ENCODE data around the gene NRROS.

NRROS gene

GRCh38 chr3:196677353-196677752, 37.9 kb downstream of the NRROS start:
- no peak overlapping the region for H3K4me3 ChIP-seq (ENCODE audit: insufficient read depth, low read depth, low read length)
- H3K27me3 ChIP-seq (ENCODE audit: control insufficient read depth, insufficient read depth, low read length, poor library complexity, severe bottlenecking), result no peaks in the 10 kb centered on the region
- H3K4me1 ChIP-seq (ENCODE audit: control insufficient read depth, insufficient read depth, low read length), result no peaks in the 10 kb centered on the region
- no peaks in the 10 kb centered on the region for H3K36me3 ChIP-seq (ENCODE audit: control insufficient read depth, insufficient read depth, low read length)
- 88% methylated on average over 1 of the region's 1 CpG for WGBS, 2 experiments
- no peaks in the 10 kb centered on the region for H3K9me3 ChIP-seq (ENCODE audit: control insufficient read depth, low read length)
- no peak overlapping the region for H3K27ac ChIP-seq (ENCODE audit: insufficient read depth, low read depth, low read length, poor library complexity, severe bottlenecking)

- no peak overlapping the region for H3K4me3 ChIP-seq (ENCODE audit: insufficient read depth, low read depth, low read length)
- no peaks in the 10 kb centered on the region for H3K4me1 ChIP-seq (ENCODE audit: control insufficient read depth, insufficient read depth, low read length)
- H3K27ac ChIP-seq (ENCODE audit: insufficient read depth, low read depth, low read length, poor library complexity, severe bottlenecking), result no peak overlapping the region
- H3K9me3 ChIP-seq (ENCODE audit: control insufficient read depth, low read length), result no peaks in the 10 kb centered on the region
- no peaks in the 10 kb centered on the region for H3K36me3 ChIP-seq (ENCODE audit: control insufficient read depth, insufficient read depth, low read length)
- H3K27me3 ChIP-seq (ENCODE audit: control insufficient read depth, insufficient read depth, low read length, poor library complexity, severe bottlenecking), result no peaks in the 10 kb centered on the region
- 69 to 75% methylated on average over 1 of the region's 1 CpG for WGBS, 2 experiments
Measured at GRCh38 chr3:196677931-196678330, 38.4 kb downstream of the NRROS start.

DNA sequence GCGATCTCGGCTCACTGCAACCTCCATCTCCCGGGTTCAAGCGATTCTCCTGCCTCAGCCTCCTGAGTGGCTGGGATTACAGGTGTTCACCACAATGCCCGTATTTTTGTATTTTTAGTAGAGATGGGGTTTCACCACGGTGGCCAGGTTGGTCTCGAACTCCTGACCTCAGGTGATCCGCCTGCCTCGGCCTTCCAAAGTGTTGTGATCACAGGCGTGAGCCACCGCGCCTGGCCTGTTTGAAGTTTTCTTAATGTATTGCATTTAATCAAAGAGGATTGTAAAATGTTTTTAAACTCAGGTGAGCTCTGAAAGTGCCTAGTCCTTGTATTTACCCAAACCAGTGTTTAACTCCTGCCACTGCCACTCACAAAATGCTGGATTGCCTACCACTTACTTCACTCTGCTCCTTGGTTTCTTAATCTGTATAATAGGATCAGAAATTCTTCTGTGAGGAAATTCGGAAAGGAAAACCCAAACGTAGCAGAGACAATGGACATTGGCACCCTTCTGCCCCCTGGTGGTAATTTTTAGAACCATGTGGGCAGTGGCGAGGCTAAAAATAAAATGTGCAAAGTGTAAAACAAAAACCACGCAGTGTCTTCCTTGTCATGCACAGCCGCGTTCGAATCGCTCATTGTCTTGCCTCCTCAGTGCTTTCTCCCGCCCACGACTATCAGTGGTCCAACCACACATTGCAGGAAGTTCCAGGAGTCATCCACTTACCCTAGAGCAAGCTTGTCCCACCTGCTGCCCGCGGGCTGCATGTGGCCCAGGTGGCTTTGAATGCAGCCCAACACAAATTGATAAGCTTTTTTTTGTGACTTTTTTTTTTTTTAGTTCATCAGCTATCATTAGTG, 45.3 kb downstream of the NRROS start:
- Histone ChIP-seq H3K9me3 (ENCODE audit: control insufficient read depth, low read length) (no peaks in the 10 kb centered on the region), H3K4me1 (ENCODE audit: control insufficient read depth, insufficient read depth, low read length) (no peaks in the 10 kb centered on the region), H3K4me3 (ENCODE audit: insufficient read depth, low read depth, low read length) (no peak overlapping the region), H3K27me3 (ENCODE audit: control insufficient read depth, insufficient read depth, low read length, poor library complexity, severe bottlenecking) (no peaks in the 10 kb centered on the region), H3K36me3 (ENCODE audit: control insufficient read depth, insufficient read depth, low read length) (no peaks in the 10 kb centered on the region), H3K27ac (ENCODE audit: insufficient read depth, low read depth, low read length, poor library complexity, severe bottlenecking) (no peak overlapping the region)
- 58 to 60% methylated on average over 24 of the region's 24 CpGs for WGBS, 2 experiments

- no peak overlapping the region for H3K4me3 ChIP-seq (ENCODE audit: insufficient read depth, low read depth, low read length)
- H3K27me3 ChIP-seq (ENCODE audit: control insufficient read depth, insufficient read depth, low read length, poor library complexity, severe bottlenecking), result no peaks in the 10 kb centered on the region
- no peak overlapping the region for H3K27ac ChIP-seq (ENCODE audit: insufficient read depth, low read depth, low read length, poor library complexity, severe bottlenecking)
- H3K36me3 ChIP-seq (ENCODE audit: control insufficient read depth, insufficient read depth, low read length), result no peaks in the 10 kb centered on the region
- no peaks in the 10 kb centered on the region for H3K4me1 ChIP-seq (ENCODE audit: control insufficient read depth, insufficient read depth, low read length)
- WGBS, 2 experiments, result 91 to 93% methylated on average over 2 of the region's 2 CpGs
- no peaks in the 10 kb centered on the region for H3K9me3 ChIP-seq (ENCODE audit: control insufficient read depth, low read length)
Measured at GRCh38 chr3:196686436-196686835, 46.9 kb downstream of the NRROS start.

GRCh38 chr3:196688349-196688748, 48.9 kb downstream of the NRROS start:
- no peaks in the 10 kb centered on the region for H3K27me3 ChIP-seq (ENCODE audit: control insufficient read depth, insufficient read depth, low read length, poor library complexity, severe bottlenecking)
- H3K4me3 ChIP-seq (ENCODE audit: insufficient read depth, low read depth, low read length), result no peak overlapping the region
- no peaks in the 10 kb centered on the region for H3K9me3 ChIP-seq (ENCODE audit: control insufficient read depth, low read length)
- H3K4me1 ChIP-seq (ENCODE audit: control insufficient read depth, insufficient read depth, low read length), result no peaks in the 10 kb centered on the region
- H3K36me3 ChIP-seq (ENCODE audit: control insufficient read depth, insufficient read depth, low read length), result no peaks in the 10 kb centered on the region
- 75 to 82% methylated on average over 5 of the region's 5 CpGs for WGBS, 2 experiments
- H3K27ac ChIP-seq (ENCODE audit: insufficient read depth, low read depth, low read length, poor library complexity, severe bottlenecking), result no peak overlapping the region

DNA sequence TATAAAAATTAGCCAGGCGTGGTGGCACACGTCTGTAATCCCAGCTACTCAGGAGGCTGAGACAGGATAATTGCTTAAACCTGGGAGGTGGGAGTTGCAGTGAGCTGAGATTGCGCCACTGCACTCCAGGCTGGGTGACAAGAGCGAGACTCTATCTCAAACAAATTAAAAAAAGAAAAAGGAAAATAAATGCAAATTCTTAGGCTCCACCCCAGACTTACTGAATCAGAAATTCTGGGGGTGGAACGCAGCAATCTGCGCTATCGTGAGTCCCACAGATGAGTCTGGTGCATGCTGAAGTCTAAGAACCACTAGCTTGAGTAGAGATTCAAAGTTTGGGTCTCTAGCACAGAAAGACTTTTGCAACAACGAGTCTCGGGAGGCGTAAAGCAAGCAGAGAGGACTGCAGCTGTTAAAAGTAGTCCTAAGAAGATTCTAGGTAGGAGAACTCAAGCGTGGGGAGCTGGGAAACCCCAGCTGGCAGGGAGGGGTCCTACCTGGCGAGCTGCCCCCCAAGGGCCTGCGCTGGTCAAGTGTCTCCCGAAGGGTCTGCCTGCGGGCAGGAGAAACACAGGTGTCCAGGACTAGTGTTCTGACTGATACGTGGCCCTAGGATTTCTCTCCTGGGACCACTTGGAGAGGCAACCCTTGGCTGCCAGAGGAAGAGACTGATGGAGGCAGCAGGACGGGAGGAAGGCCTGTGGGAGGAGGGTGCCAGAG, 50.6 kb downstream of the NRROS start:
- Histone ChIP-seq H3K36me3 (ENCODE audit: control insufficient read depth, insufficient read depth, low read length) (no peaks in the 10 kb centered on the region), H3K4me1 (ENCODE audit: control insufficient read depth, insufficient read depth, low read length) (no peaks in the 10 kb centered on the region), H3K9me3 (ENCODE audit: control insufficient read depth, low read length) (no peaks in the 10 kb centered on the region), H3K4me3 (ENCODE audit: insufficient read depth, low read depth, low read length) (no peak overlapping the region), H3K27me3 (ENCODE audit: control insufficient read depth, insufficient read depth, low read length, poor library complexity, severe bottlenecking) (no peaks in the 10 kb centered on the region), H3K27ac (ENCODE audit: insufficient read depth, low read depth, low read length, poor library complexity, severe bottlenecking) (no peak overlapping the region)
- WGBS, 2 experiments, result 93 to 96% methylated on average over 17 of the region's 17 CpGs

- H3K36me3 ChIP-seq (ENCODE audit: control insufficient read depth, insufficient read depth, low read length), result no peaks in the 10 kb centered on the region
- H3K9me3 ChIP-seq (ENCODE audit: control insufficient read depth, low read length), result no peaks in the 10 kb centered on the region
- H3K4me3 ChIP-seq (ENCODE audit: insufficient read depth, low read depth, low read length), result no peak overlapping the region
- H3K27ac ChIP-seq (ENCODE audit: insufficient read depth, low read depth, low read length, poor library complexity, severe bottlenecking), result no peak overlapping the region
- H3K27me3 ChIP-seq (ENCODE audit: control insufficient read depth, insufficient read depth, low read length, poor library complexity, severe bottlenecking), result no peaks in the 10 kb centered on the region
- 83 to 89% methylated on average over 8 of the region's 8 CpGs for WGBS, 2 experiments
- no peaks in the 10 kb centered on the region for H3K4me1 ChIP-seq (ENCODE audit: control insufficient read depth, insufficient read depth, low read length)
Measured at GRCh38 chr3:196691386-196691785, 51.9 kb downstream of the NRROS start.

DNA sequence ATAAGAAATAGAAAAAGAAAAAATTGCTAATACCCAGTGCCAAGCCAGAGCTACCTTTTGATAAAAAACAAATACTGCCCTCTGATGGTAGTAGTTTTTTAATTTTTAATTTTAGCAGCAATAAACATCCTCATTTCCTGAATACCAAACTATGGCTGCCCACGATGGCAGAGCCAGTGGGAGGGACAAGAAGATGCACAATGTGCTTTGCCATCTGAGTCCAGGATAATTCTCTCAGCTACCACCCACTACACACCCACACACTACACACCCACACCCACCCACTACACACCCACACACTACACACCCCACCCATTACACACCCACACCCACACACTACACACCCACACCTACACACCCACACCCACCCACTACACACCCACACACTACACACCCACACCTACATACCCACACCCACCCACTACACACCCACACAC, 54.7 kb downstream of the NRROS start:
- Histone ChIP-seq H3K4me1 (ENCODE audit: control insufficient read depth, insufficient read depth, low read length) (no peaks in the 10 kb centered on the region), H3K9me3 (ENCODE audit: control insufficient read depth, low read length) (no peaks in the 10 kb centered on the region), H3K4me3 (ENCODE audit: insufficient read depth, low read depth, low read length) (no peak overlapping the region), H3K36me3 (ENCODE audit: control insufficient read depth, insufficient read depth, low read length) (no peaks in the 10 kb centered on the region), H3K27ac (ENCODE audit: insufficient read depth, low read depth, low read length, poor library complexity, severe bottlenecking) (no peak overlapping the region), H3K27me3 (ENCODE audit: control insufficient read depth, insufficient read depth, low read length, poor library complexity, severe bottlenecking) (no peaks in the 10 kb centered on the region)
- 81 to 95% methylated on average over 1 of the region's 1 CpG for WGBS, 2 experiments

GRCh38 chr3:196694941-196695848, 55.7 kb downstream of the NRROS start:
- no peak overlapping the region for H3K4me3 ChIP-seq (ENCODE audit: insufficient read depth, low read depth, low read length)

DNA sequence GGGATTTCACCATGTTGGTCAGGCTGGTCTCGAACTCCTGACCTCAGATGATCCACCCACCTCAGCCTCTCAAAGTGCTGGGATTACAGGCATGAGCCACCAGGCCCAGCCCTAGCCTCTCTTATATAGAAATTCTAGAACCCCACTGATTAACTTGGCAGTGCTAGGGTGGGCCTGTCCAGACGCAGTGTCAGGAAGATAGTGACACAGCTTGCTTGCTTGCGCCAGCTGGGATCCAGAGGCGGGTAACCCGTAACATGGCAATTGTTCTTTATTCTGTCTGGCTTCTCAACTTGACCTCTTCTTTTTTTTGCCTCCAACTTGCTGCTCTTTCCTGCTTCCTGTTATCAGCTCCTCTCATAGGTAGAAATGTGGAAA, 56.3 kb downstream of the NRROS start:
- H3K27me3 ChIP-seq (ENCODE audit: control insufficient read depth, insufficient read depth, low read length, poor library complexity, severe bottlenecking), result no peaks in the 10 kb centered on the region
- no peaks in the 10 kb centered on the region for H3K9me3 ChIP-seq (ENCODE audit: control insufficient read depth, low read length)
- no peak overlapping the region for H3K4me3 ChIP-seq (ENCODE audit: insufficient read depth, low read depth, low read length)
- H3K4me1 ChIP-seq (ENCODE audit: control insufficient read depth, insufficient read depth, low read length), result no peaks in the 10 kb centered on the region
- H3K36me3 ChIP-seq (ENCODE audit: control insufficient read depth, insufficient read depth, low read length), result no peaks in the 10 kb centered on the region
- WGBS, 2 experiments, result 94 to 96% methylated on average over 5 of the region's 5 CpGs
- no peak overlapping the region for H3K27ac ChIP-seq (ENCODE audit: insufficient read depth, low read depth, low read length, poor library complexity, severe bottlenecking)

More at GRCh38 chr3:196694941-196695848, 55.7 kb downstream of the NRROS start:
- Histone ChIP-seq H3K27ac (ENCODE audit: insufficient read depth, low read depth, low read length, poor library complexity, severe bottlenecking) (no peak overlapping the region), H3K4me1 (ENCODE audit: control insufficient read depth, insufficient read depth, low read length) (no peaks in the 10 kb centered on the region), H3K9me3 (ENCODE audit: control insufficient read depth, low read length) (no peaks in the 10 kb centered on the region), H3K36me3 (ENCODE audit: control insufficient read depth, insufficient read depth, low read length) (no peaks in the 10 kb centered on the region), H3K27me3 (ENCODE audit: control insufficient read depth, insufficient read depth, low read length, poor library complexity, severe bottlenecking) (no peaks in the 10 kb centered on the region)
- 90 to 92% methylated on average over 17 of the region's 17 CpGs for WGBS, 2 experiments
